ENCODE measurements around the gene GPBP1.
"Not testable (repeated sequence)": the region's sequence is repeated elsewhere in the genome, so short reads cannot be mapped to it uniquely, and the experiment has no call there.

GPBP1 gene

GRCh38 chr5:57177479-57178156, 3.8 kb downstream of the GPBP1 start:
- DNase-seq, result no peak

GRCh38 chr5:57178238-57178637, 4.4 kb downstream of the GPBP1 start:
- not testable (repeated sequence) for DNase-seq

DNA sequence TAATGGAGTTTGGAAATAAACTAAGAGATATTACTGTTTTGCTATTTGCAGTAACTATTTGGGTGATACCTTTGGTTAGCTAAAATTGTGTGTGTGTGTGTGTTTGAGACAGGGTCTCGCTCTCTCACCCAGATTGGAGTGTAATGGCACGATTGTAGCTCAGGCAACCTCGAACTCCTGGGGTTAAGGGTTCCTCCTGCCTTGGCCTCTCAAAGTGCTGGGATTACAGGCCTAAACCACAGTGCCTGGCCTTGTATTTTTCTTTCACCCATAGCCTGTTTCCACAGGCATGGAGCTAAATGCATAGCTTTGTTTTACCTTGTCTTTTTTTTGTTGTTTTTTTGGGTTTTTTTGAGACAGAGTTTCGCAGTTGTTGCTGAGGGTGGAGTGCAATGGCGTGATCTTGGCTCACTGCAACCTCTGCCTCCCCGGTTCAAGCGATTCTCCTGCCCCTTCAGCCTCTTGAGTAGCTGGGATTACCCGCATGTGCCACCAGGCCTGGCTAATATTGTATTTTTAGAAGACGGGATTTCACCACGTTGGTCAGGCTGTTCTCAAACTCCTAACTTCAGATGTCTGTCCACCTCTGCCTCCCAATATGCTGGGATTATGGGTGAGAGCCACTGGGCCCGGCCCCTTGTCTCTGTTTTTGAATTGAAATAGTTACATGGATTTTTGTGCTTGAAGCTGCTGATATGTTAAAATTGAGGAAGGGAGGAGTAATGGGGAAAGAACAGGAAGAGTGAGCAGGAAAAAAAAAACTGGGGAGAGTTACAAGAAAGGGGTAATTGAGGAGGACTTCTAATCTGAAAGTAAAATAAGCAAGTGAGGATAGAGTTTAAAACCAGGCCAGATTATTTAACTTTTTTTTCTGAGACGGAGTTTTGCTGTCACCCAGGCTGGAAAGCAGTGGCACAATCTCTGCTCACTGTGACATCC, 5.7 kb downstream of the GPBP1 start:
- DNase-seq, result no peak

GRCh38 chr5:57181154-57181553, 7.3 kb downstream of the GPBP1 start:
- DNase-seq, result no peak

DNA sequence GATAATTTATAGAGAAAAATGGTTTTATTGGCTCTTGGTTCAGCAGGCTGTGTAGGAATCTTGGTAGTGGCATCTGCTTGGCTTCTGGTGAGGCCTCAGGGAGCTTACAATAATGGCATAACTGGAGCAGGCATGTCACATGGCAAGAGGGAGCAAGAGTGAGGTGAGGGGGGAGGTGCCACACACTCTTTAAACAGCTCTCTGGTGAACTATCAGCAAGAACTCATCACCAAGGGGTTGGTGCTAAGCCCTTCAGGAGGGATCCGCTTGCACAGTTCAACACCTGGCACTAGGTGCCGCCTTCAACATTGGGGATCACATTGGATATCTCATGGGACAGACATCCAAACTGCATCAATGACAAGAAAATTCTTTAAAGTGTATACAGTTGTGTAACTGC, 10.5 kb downstream of the GPBP1 start:
- DNase-seq, result no peak

GRCh38 chr5:57185313-57185712, 11.5 kb downstream of the GPBP1 start:
- no peak for DNase-seq

DNA sequence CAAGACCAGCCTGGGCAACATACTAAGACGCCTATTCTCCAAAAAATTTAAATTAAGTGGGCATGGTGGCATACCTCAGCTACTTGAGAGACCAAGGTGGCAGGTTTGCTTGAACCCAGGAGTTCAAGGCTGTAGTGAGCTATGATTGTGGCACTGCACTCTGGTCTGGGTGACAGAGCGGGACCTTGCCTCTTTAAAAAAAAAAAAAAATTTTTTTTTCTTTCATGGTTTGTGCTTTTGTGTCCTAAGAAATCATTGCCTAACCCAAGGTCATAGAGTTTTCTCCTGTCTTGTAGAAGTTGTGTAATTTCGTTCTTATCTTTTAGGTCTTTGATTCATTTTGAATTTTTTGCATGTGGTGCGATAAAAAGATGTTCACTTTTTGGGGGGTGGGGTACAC, 12.3 kb downstream of the GPBP1 start:
- no peak for DNase-seq

DNA sequence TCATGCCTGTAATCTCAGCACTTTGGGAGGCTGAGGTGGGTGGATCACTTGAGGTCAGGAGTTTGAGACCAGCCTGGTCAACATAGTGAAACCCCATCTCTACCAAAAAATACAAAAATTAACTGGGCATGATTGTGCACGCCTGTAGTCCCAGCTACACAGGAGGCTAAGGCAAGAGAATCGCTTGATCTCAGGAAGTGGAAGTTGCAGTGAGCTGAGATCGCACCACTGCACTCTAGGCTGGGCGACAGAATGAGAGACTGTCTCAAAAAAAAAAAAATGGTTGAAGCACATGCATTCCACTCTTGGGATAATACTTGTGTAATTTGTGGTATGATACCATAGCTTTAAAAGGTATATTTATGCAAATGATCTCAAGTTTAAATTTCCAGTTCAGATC, 14.1 kb downstream of the GPBP1 start:
- DNase-seq, result not testable (repeated sequence)

GRCh38 chr5:57189515-57189914, 15.7 kb downstream of the GPBP1 start:
- DNase-seq, result no peak

GRCh38 chr5:57190593-57190992, 16.7 kb downstream of the GPBP1 start:
- DNase-seq, result no peak

DNA sequence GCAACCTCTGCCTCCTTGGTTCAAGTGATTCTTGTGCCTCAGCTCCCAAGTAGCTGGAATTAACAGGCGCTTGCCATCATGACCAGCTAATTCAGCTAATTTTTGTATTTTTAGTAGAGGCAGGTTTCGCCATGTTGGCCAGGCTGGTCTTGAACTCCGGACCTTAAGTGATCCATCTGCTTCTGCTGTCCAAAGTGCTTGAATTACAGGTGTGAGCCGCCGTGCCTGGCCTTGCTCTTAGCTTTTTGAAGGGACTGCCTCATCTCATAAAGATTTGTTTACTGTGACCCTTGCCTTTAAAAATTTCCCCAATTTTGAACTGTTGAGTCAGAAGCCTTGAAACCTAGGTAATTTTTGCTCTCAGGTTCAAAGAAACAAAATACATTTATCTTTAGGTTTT, 17.3 kb downstream of the GPBP1 start:
- no peak for DNase-seq

- no peak for DNase-seq
Observed at GRCh38 chr5:57191986-57192385, 18.1 kb downstream of the GPBP1 start.

GRCh38 chr5:57192832-57193231, 19.0 kb downstream of the GPBP1 start:
- DNase-seq, result not testable (repeated sequence)

- no peak for DNase-seq
Observed at GRCh38 chr5:57193757-57194413, 20.0 kb downstream of the GPBP1 start.

DNA sequence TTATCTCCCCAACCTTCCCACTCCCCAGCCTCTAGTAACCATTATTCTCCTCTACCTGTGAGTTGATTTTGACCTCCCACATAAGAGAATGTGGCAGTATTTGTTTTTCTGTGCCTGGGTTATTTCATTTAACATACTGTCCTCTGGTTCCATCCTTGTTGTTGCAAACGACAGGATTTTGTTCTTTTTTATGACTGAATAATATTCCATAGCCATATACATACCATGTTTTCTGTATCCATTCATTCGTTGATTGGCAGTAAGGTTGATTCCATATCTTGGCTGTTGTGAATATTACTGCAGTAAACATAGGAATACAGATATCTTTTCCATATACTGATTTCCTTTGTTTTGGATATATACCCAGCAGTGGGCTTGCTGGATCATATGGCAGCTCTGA, 20.8 kb downstream of the GPBP1 start:
- no peak for DNase-seq

- no peak for DNase-seq
Observed at GRCh38 chr5:57195060-57195459, 21.2 kb downstream of the GPBP1 start.

DNA sequence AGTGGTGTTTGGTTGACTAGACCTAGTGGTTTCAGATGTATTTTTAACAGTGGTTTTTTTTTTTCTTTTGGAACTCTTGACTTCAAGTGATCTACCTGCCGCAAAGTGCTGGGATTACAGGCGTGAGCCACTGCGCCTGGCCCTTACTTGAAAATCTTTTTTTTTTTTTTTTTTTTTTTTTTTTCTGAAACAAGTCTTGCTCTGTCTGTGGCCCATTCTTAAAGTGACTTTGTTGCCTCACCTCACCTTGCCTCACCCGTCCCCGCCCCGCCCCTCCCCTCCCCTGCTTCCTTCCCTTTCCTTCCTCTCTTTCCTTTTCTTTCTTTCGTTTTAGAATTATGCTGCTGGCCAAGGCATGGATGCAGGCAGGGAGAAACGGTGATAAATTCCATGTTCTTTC, 26.0 kb downstream of the GPBP1 start:
- no peak for DNase-seq

DNA sequence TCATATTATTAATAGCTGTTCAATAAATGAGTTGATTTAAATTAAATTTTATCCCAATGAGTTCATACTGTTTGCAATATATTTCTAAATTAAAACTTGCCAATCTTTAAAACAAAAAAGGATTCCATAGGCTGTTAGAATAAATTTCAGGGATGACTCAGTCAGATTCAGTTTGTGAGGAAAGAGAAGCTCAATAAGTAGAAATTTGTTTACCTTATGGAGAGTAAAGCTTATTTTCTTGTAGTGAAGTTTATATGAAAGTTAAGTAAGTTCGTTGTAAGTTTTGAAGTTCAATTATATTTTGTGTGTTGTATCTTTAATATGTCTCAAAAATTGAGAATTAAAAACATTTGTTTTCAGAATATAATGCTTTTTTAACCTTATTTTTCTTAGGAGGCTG, 29.0 kb downstream of the GPBP1 start:
- DNase-seq, result no peak

DNA sequence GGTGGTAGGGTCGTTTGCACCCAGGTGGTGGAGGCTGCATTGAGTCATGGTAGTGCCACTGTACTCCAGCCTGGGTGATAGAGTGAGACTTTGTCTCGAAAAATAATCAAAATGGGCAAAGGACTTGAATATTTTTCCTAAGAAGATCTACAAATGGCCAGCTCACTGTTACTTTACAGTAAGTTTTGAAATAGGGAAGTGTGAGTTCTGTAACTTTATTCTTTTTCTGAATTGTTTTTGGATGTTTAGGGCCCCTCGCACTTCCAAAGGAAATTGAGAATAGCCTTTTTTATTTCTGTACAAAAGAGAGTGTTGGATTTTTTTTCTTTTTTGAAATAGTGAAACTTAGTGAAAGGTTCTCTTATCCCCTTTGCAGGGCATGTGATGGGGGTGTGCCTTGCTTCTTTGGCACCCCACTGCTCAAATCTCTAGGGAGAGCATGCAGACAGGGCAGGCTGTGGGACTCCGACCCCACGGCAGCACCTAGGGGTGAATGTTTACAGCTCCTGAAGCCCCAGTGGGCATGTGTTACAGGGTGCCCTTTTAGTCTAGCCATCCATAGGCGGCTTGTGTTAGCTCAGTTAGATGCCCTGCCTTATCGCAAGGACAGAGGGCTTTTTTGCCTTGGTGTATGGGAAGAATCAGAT, 33.3 kb downstream of the GPBP1 start:
- no peak for DNase-seq

GRCh38 chr5:57207681-57208080, 33.8 kb downstream of the GPBP1 start:
- DNase-seq, result no peak

DNA sequence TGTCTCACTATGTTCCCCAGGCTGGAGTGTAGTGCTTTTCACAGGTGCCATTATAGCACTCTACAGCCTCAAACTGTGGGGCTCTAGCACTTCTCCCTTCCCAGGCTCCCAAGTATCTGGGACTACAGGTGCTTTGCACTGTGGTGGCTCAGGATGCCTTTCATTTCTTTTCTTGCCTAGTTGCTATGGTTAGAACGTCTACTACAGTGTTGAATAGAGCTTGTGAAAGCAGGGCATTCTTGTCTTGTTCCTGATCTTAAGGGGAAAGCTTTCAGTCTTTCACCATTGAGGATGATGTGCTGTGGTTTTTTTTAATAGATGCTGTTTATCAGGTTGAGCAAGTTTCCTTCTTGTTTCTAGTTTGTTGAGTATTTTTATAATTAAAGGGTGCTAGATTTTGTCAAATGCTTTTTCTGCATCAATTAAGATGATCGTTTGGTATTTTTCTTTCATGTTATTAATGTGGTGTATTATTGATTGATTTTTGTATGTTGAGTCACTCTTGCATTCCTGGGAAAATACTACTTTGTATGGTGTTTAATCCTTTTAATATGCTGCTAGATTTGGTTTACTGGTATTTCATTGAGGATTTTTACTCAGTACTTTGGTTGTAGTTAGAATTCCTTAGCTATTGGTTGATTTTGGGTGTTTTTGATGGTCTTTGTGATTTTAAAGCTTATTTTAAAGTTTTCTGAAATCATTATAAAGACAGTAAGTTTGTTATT, 35.6 kb downstream of the GPBP1 start:
- DNase-seq, result no peak

DNA sequence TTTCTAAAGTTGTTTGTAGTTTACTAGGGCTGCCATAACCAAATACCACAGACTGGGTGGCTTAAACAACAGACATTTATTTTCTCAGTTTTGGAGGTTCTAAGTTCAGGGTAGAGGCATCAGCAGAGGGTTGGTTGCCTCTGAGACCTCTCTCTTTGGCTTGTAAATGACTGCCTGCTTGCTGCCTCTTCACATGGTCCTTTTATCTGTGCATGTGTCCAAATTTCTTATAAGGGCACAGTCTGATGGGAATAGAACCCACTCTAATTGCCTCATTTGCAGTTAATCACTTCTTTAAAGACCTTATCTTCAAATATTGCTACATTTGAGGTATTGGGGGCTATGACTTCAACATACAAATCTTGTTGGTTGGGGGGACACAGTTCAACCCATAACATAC, 36.8 kb downstream of the GPBP1 start:
- DNase-seq, result no peak

- no peak for DNase-seq
Observed at GRCh38 chr5:57211039-57211438, 37.2 kb downstream of the GPBP1 start.

Data from activated CD8-positive, alpha-beta memory T cell treated with anti-CD3 and anti-CD28 coated beads for 24 hours (primary cell).